NCI-H146 treated with DMSO at 0.1 percent for 48 hours (cell line): Measurements from ENCODE around the gene PREX1.
A peak's percentile ranks its signal among the peaks of the same experiment; 100 is the strongest.

Source experiments
- DNase-seq: peaks from one replicate; lab custom pipeline; 2025; ENCODE audit not compliant: unreplicated experiment; lab: John Stamatoyannopoulos, UW

The PREX1 gene

GRCh38 chr20:48665785-48666184 is 162.0 kb downstream of the PREX1 start:
- no peak for DNase-seq

- DNase-seq, result no peak
These were observed 165.1 kb downstream of the PREX1 start for GRCh38 chr20:48662711-48663110.

DNA sequence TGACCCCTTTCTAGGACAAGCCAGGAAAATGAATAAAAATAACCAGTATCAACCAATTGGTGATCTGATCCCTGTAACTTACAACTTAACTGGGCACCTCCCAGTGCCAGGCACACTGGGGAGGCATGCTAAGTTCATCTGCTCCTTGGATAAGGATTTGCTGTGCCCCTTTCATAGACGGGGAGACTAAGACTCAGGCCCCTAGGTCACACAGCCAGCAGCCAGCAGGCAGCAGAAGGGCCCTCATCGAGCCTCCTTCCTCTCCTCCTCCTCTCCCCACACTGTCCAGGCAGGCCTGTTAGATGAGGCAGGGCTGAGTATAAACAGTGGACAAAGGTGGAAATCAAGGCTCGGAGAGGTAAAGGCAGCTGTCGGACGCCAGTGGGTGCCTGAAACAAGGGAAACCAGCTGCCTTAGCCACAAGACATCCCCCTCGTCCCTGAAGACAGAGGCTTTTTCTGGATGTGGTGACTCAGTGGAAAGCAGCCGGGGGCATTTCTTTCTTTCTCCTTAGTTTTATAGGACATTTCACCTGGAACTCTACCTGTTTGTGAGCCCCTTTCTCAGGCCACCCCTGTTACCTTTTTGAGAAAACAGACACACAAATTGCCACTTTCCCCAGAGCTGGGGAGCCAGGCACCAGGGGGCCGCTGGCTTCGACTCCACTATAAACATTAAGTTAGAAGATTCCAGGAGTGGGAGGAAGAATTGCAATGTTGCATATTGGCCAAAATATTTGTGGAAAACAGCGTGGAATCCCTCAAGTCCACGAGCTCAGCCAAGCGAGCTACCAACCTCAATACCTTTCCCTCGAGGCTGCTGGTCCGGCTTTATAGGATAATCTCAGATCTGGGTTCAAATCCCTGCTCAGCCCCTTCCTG is 166.0 kb downstream of the PREX1 start:
- DNase-seq, result no peak

DNA sequence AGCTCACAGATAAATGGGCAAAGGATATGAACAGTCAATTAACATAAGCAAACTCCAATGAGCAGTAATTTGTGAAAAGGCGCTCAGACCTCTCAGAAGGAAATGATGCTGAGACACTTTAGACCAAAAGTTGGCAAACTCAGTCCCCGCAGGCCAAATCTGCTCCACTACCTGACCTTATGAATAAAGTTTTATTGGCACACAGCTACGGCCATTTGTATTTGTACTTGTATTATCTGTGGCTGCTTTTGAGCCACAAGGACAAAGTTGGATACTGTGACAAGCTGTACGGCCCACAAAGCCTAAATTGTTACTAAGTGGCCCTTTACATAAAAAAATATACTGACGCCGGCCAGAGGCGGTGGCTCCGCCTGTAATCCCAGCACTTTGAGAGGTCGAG is 167.0 kb downstream of the PREX1 start:
- no peak for DNase-seq

DNA sequence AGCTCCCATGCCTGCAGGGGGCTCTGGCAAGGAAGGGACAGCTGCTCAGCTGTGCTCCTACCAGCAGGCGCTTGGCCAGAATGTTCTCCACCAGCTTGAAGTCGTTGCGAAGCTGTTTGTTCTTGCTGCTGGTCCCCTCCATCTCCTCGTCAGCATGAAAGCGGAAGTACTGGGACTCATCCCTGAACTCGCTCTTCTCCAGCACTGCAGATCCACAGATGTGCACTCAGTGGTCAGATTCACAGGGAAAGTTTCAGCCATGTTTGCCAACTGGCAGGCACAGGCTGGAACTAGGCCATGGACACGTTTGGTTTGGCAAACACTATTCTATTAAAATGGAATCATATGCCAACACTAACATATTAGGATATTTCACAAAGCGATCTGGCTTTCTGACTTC is 167.9 kb downstream of the PREX1 start:
- no peak for DNase-seq

GRCh38 chr20:48658505-48658904 is 169.3 kb downstream of the PREX1 start:
- no peak for DNase-seq

DNA sequence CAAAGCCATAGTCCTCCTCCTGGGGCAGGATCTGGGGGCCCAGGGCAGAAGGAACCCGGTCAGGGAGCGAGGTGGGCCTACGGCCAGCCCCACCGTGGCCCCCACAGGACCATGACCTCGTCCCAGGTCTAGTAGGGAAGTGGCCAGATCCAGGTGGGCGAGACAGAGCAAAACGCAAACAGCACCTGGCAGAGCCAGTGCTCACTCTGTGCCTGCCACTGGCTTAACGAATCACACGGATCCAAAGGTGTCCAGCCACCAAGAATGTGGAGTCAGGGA is 169.7 kb downstream of the PREX1 start:
- no peak for DNase-seq

- DNase-seq, result peak; percentile 71
These were observed 170.2 kb downstream of the PREX1 start for GRCh38 chr20:48657426-48658197.

DNA sequence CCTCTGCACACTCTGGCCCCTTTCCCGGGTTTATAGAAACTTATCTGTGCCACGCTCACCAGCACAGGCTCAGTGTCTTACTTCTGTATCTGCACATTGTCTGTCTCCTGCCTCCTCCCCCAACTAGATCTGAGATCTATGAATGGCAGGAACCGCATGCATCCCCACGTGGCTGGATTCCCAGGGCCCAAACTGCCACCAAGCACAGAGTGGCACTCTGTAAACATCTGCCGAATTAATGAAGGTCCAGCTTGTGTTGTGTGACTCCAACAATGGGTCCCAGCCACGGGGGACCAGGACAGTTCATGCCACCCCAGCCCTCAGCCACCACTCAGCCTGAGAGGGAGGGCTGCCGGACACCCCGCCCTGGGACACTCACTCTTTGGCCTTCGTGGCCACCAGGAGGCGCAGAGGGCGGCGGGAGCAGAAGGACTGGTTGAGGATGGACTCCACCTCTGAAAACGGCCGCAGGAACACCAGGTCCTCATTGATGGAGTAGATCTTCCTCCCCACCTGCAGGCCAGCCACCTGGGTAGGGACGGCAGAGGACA is 171.1 kb downstream of the PREX1 start:
- DNase-seq, result no peak

DNA sequence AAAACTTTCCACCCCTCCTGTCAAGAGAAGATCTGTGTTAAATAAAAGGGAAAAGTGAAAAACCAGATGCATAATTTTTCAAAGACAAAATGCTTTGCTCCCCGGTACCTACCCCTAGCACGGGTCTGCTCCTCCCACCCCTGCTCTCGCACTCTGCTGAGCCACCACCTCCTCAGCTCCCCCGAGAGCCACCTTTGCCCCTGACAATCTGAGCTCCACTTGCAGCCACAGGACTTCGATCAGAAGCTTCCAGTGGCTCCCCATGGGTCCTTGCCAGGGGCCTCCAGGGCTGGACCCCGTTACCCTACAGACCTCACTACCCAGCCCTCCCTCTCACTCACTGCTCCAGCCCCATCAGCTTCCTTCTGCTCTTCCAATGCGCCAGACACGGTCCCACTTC is 171.7 kb downstream of the PREX1 start:
- no peak for DNase-seq

DNA sequence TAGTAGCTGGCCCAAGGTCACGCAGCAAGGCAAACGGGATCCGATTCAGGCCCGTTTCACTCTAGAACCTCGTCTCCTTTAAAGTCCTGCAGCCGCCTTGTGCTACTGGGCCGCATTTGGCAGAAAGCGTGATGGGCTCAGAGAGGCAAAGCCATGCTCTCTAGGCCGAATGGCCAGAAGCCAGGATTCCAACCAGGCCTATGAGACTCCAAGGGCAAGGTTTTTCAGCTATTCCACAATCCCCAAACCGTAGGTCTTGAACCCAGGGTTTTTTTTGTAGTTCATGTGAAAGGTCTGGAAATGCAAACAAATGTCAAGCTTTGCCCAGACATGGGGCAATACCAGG is 174.1 kb downstream of the PREX1 start:
- DNase-seq, result no peak

- no peak for DNase-seq
These were observed 174.7 kb downstream of the PREX1 start for GRCh38 chr20:48652961-48653705.

GRCh38 chr20:48651960-48652359 is 175.8 kb downstream of the PREX1 start:
- no peak for DNase-seq

DNA sequence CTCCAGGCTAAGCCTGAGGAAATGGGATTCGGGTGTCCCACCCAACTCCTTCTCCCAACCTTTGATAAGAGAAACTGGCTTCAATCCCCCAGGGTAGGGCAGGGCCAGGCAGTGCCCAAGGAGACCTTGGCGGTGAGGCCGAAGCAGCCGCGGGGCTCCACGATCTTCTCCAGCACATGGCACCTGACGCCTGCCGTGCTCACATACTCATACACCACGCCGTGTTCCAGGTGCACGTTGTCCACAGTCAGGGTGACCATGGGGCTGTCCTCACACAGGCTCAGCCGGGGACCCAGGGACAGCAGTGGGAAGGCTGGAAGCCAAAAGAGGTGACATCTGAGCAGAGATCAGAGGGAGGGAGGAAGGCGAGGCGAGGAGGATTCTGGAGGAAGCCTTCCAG is 176.5 kb downstream of the PREX1 start:
- no peak for DNase-seq

GRCh38 chr20:48649868-48650267 is 177.9 kb downstream of the PREX1 start:
- no peak for DNase-seq

DNA sequence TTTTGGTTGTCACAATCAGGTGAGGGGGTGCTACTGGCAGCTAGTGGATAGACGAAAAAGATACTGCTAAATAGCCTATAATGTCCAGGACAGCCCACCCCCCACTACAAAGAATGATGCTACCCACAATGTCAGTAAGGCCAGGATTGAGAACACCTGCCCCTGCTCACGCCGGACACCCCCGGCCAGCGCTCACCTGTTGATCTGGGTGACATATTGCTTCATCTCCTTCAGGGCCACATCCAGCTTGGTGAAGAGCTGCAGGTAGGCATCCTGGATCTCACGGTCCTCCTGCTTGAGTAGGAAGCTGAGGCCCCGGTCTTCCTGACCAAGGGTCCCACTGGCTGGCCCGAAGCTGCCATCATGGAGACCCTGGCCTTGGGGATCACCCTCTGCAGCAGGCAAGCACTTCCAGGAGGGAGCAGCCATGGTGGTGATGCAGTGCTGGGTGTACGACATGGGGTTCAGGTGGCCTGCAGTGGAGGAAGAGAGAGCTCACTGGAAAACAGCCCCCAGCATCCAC is 178.6 kb downstream of the PREX1 start:
- no peak for DNase-seq

GRCh38 chr20:48648482-48649051 is 179.2 kb downstream of the PREX1 start:
- DNase-seq, result no peak

DNA sequence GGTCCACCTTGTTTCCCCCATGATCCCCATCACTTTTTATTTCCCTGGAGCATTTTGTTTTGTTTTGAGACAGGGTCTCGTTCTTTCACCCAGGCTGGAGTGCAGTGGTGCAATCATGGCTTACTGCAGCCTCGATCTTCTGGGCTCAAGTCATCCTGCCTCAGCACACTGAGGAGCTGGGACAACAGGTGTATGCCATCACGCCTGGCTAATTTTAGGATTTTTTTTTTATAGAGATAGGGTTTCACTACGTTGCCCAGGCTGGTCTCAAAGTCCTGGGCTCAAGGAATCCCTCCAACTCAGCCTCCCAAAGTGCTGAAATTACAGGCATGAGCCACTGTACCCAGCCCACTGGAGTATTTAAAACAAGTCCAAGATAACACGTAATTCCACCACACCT is 179.9 kb downstream of the PREX1 start:
- no peak for DNase-seq

DNA sequence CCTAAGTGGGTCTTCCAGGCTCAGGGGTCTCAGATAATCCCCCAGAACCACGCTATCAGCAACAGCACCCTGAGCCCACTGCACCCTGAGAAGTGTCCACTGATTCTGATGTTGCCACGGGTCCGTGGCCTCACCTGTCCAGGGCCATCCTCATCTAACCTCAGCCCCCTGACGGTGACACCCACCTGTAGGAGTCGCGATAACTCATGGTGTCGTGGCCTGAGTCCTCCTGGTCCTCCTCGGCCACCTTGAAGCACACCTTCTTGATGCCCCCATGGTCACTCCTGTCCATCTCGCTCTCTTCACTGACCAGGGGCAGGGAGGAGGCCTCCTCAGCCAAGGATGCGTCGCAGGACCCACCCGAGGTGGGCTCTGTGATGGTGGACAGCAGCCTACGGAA is 182.1 kb downstream of the PREX1 start:
- no peak for DNase-seq

DNA sequence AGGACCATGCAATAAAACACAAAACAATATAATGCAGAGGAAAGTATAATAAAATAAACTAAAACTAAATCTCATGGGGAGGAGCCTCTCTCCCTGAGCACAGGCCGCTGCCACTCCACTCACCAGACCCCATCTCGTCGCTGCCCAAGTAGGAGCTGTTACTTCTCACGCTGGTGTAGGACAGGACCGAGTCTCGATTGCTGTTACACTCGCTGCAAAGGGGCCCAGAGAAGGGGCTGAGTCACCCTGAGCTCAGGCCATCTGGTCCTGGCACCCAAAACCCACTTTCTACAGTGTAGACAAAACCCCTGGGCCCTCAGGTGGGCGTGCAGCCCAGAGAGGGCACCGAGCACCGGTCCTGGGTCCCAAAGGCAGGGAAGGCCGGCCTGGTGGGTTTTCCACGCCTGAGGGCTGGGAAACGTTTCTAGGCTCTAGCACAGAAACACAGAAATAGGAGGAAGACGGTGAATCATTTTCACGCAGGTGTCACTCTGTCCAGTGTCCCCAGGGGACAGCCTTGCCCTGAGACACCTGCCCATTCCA is 183.4 kb downstream of the PREX1 start:
- DNase-seq, result no peak
